Stimulated activated CD8-positive, alpha-beta memory T cell treated with anti-CD3 and anti-CD28 coated beads, Interleukin-7, amount 100 ng/mL, for 1 hour (primary cell): ENCODE data around the gene LGR4.
"Not testable (repeated sequence)": the region's sequence is repeated elsewhere in the genome, so short reads cannot be mapped to it uniquely, and the experiment has no call there.

ENCODE experiments used
- DNase-seq, 2 donors: peaks; one replicate each; pipeline ENCODE4 v3.0.0-alpha.2; 2020; ENCODE audit warnings: low read depth in 2 of 2

LGR4 gene

GRCh38 chr11:27352781-27353180 lies 119.8 kb downstream of the LGR4 start:
- DNase-seq, result no peak

GRCh38 chr11:27350511-27350910 lies 122.1 kb downstream of the LGR4 start:
- no peak for DNase-seq

GRCh38 chr11:27349919-27350318 lies 122.7 kb downstream of the LGR4 start:
- no peak for DNase-seq

GRCh38 chr11:27348340-27348873 lies 124.2 kb downstream of the LGR4 start:
- no peak for DNase-seq

DNA sequence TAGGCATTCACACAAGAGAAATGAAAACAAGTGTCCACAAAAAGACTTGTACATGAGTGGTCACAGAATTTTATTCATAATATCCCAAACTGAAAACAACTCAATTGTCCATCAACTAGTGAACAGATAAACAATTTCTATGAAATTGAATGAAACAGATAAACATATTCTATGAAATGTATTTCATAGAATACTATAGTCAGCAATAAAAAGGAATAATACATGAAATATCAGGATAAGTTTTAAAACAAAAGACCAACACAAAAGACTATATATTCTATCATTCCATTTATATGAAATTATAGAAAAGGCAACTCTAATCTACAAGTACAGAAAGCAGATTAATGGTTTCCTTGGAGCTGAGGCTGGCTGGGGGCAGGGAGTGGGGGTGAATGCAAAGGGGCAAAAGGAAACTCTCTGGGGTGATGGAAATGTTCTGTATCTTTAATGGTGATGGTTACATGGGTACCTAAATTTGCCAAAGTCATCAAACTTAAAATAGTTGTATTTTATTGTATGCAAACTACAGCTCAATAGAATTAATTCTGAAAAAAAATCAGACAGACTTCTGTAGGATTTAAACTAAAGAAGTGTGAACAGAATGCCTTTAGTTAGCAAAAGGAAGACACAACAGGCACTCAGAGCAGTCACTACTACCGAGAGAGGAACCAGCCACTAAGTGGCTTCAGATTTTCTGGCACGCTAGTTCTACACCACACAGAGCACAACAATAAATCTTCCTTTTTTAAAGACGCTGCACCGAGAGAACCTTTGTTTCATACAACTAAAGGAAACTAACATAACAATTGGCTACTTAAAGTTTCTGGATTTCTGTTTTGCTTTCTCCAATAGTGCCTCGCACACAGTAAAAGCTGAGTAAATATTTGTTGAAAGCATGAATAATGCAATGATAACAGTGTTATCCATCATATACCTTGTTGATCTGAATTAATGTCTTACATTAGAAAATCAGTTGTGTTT lies 124.9 kb downstream of the LGR4 start:
- no peak for DNase-seq

GRCh38 chr11:27339941-27340340 lies 132.6 kb downstream of the LGR4 start:
- DNase-seq, result no peak

DNA sequence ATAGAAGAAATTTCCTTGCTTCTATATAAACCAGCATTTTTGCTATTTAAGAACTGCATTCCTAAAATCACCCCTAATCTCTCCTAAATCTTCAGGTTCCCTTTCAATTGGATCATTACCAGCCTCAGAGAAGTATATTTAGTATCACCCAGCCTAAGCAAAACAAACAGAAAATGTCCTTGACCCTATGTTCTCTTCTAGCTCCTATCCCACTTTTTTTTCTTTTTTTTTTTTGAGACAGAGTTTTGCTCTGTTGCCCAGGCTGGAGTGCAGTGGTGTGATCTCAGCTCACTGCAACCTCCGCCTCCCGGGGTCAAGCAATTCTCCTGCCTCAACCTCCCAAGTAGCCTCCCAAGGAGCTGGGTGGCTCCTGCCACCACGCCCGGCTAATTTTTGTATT lies 137.8 kb downstream of the LGR4 start:
- not testable (repeated sequence) for DNase-seq

- DNase-seq, result no peak
Observed at GRCh38 chr11:27331981-27332380, 140.6 kb downstream of the LGR4 start.

GRCh38 chr11:27330633-27331270 lies 141.8 kb downstream of the LGR4 start:
- DNase-seq, result no peak

GRCh38 chr11:27329867-27330632 lies 142.5 kb downstream of the LGR4 start:
- DNase-seq, result no peak

GRCh38 chr11:27328614-27329013 lies 144.0 kb downstream of the LGR4 start:
- DNase-seq, result no peak

DNA sequence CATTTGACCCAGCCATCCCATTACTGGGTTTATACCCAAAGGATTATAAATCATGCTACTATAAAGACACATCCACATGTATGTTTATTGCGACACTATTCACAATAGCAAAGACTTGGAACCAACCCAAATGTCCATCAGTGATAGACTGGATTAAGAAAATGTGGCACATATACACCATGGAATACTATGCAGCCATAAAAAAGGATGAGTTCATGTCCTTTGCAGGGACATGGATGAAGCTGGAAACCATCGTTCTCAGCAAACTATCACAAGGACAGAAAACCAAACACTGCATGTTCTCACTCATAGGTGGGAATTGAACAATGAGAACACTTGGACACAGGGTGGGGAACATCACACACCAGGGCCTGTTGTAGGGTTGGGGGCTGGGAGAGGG lies 145.5 kb downstream of the LGR4 start:
- DNase-seq, result not testable (repeated sequence)

GRCh38 chr11:27322196-27322595 lies 150.4 kb downstream of the LGR4 start:
- DNase-seq, result not testable (repeated sequence)

DNA sequence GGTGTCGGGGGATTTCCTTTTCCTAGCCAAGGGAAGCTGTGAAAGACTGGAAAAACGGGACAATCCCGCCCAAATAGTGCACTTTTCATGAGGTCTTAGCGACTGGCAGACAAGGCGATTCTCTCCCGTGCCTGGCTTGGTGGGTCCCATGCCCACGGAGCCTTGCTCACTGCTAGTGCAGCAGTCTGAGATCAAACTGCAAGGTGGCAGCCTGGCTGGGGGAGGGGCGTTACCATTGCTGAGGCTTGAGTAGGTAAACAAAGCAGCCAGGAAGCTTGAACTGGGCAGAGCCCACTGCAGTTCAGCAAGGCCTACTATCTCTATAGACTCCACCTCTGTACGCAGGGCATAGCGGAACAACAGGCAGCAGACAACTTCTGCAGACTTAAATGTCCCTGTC lies 151.2 kb downstream of the LGR4 start:
- DNase-seq, result not testable (repeated sequence)

DNA sequence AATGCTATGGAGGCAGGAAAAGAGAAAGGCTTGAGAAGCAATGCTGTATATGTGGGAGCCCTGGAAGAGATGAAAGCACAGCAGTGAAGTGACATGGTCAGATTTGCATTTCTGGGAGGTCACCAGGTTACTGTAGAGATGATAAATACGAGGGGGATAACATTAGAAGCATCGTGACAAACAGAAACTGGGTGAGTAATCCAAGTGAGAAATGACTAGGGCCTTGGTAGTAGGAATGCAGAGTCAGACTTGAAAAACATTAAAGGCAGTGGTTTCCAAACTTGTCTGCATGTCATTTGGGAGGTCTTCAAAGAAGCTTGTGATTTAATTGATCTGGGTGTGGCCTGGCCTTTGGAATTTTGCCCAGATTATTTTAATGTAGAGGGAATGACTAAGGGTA lies 153.5 kb downstream of the LGR4 start:
- DNase-seq, result no peak

DNA sequence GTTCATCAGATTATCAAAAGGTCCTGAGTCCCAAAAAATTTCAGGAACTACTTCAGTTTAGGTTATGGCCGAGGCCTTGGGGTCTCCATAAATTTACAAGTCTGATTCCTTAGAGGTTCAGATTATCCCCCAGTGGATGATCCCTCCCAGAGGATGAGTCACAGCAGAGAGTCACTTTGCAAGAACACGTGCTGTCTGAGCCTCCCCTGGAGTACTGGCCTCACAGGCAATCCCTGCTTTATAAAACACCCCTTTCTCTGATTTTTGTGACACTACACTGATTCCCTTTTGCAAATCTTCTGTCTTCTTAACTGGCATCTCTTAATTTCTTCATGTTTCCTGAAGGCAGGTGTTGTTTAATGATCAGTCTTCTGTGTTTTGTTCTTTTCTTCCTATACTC lies 154.8 kb downstream of the LGR4 start:
- DNase-seq, result no peak
